CD4-positive, alpha-beta T cell treated with Interleukin-6 at 100 ng/mL for 8 hours (primary cell): ENCODE data around the gene OR2T27.
"Not testable (repeated sequence)": the region's sequence is repeated elsewhere in the genome, so short reads cannot be mapped to it uniquely, and the experiment has no call there.

Experiments
- DNase-seq: peaks from one replicate; pipeline ENCODE4 v3.0.0-alpha.2; 2020; ENCODE audit warnings: mixed read lengths, low spot score

OR2T27 gene, protein sequence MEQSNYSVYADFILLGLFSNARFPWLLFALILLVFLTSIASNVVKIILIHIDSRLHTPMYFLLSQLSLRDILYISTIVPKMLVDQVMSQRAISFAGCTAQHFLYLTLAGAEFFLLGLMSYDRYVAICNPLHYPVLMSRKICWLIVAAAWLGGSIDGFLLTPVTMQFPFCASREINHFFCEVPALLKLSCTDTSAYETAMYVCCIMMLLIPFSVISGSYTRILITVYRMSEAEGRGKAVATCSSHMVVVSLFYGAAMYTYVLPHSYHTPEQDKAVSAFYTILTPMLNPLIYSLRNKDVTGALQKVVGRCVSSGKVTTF

DNA sequence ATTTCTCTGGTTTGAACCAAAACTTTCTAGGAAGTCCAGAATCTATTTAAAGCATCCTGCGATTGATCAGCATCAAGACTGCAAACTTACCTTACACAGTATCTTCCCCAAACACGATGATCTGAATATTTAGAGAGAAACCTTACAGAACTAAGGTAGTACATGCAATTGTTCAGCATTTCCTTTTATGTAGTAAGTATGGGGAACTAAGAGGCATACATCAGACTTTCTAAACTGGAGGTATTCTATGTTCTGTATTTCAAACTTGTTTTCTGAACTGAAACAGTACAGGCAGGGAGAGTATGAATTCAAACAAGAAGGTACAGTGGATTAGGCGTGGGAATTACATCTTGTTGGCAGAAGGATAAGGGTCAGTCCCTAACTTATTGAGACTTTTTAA lies at the start of gene OR2T27:
Gene OR2T27 (minus strand): TSS at position 175 of the 400 bp plus-strand sequence. CDS start 4,644 bp downstream, outside the sequence.
- DNase-seq = not testable (repeated sequence)

GRCh38 chr1:248704606-248705005 lies 49.3 kb upstream of the OR2T27 start:
- DNase-seq = no peak

GRCh38 chr1:248703674-248704073 lies 48.3 kb upstream of the OR2T27 start:
- no peak for DNase-seq

DNA sequence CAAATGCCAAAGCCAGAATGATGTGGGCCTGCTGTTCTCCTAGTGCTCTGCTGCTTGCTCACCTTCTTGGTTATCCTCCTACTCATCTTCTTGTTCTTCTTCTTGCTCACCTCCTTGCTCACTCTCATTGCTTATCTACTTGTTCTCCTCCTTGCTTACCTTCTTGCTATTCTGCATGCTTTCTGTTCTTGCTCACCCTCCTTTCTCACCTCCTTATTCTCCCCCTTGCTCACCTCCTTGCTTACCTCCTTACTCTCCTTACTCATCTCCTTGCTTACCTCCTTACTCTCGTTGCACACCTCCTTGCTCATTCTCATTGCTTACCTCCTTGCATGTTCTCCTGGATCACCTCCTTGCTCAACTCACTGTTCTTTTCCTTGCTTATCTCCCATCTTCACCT lies 47.4 kb upstream of the OR2T27 start, which contains the start of gene OR14I1:
Gene OR14I1 (minus strand): TSS at position 53 of the 400 bp plus-strand sequence.
- no peak for DNase-seq

DNA sequence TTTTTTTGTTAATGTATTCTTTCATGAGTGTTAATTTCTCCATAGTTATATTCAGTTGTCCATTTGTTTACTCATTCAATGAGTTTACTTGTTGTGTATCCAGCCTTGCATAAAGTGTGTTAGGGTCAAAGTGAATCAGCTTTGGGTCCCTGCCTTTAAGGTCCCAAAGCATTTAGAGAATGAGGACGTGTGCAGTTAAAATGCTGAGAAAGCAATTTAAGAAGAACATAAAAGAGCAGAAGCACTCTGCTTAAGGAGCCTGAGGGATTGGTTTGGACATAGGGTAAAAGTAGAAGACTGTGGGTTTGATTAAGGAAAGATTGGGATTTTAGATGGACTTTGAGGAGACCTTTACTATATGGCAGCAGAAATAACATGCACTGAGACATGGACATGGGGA lies 43.8 kb upstream of the OR2T27 start:
- DNase-seq = no peak

DNA sequence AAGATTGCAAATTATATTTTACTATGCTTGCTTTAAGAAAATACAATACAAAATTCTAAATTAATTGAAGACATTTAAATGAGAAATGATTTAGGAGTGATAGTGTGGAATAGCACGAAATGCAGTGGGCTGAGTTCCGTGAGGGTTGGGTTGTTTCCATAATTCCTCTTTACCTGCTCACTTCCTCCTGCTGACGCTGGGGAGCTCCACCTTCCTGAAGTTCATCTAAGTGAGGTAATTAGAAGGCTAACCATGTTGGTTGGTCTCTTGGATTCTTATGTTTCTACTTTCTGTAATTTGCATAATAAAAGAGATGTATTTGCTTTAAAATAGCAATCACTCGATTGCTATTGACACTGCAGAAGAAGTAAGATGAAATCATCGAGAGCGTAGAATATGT lies 42.6 kb upstream of the OR2T27 start:
- DNase-seq = no peak

DNA sequence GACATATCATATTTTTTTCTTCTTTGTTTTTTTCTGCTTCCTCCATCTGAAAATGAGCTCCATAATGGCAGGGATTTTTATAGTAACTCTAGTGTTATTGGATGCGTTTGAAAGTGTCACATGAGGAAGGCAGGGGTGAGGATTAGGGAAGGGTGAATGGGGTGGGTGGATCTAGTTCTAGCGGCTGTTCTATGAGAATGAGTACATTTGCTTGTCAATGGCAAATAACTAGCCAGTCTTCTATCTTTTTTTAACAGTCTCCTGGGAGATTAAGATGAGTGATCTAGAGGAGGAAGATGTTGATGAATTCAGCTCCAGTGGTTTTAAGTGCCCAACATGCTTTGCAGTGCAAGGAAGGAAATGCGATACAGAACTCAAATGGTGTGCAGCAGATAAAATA lies 41.4 kb upstream of the OR2T27 start:
- DNase-seq = no peak

DNA sequence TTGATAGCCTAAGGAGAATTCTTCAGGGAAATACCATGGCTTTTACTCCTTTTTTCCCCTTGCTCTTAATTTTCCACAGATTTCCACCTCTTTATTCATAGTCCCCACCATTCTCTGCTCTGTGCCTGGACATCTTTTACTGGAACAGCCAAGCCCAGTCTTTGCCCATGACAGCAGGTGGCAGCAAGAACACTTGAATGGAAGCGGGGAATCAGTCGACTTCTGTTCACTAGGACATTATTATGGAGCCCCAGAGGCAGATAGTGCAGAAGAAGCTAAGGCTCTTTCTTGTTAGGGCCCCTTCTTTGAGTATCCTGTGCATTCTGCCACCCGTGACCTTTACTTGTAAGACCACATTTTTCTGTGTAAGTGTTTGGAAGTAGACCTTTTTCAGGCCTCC lies 40.9 kb upstream of the OR2T27 start:
- DNase-seq = no peak

- no peak for DNase-seq
Observed at GRCh38 chr1:248695451-248696132, 40.3 kb upstream of the OR2T27 start.

DNA sequence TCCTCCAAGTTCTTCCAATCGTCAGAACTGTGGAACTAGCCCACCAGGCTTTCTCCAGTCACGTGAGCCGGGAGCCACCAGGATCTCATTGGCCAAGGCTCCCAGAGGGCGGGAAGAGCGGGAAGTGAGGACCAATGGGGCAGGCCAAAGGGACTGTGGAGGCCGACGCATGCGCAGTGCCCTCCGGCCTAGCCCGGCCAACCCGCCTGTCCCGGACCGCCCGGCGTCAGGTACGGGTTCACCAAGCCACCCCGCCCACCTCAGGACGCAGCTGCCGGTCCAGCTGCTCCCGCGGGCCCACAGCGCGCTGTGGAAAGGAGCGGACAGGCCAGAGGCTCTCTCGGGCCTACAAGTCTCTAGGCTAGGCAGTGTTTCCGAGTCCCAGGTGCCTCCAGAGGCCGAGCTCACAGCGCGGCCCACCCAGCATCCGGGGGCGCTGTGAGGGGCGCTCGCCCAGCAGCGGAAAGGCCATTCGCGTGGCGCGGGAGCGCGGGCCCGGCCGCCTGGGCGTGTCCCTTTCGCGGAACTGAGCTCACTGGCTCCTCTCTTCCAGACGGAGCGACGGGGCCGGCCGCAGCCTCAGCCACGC lies 36.3 kb upstream of the OR2T27 start:
- no peak for DNase-seq

GRCh38 chr1:248688527-248689298 lies 33.4 kb upstream of the OR2T27 start:
- no peak for DNase-seq

GRCh38 chr1:248686815-248687214 lies 31.5 kb upstream of the OR2T27 start:
- DNase-seq = peak; percentile 9

- DNase-seq = no peak
Observed at GRCh38 chr1:248681651-248682050, 26.3 kb upstream of the OR2T27 start.

DNA sequence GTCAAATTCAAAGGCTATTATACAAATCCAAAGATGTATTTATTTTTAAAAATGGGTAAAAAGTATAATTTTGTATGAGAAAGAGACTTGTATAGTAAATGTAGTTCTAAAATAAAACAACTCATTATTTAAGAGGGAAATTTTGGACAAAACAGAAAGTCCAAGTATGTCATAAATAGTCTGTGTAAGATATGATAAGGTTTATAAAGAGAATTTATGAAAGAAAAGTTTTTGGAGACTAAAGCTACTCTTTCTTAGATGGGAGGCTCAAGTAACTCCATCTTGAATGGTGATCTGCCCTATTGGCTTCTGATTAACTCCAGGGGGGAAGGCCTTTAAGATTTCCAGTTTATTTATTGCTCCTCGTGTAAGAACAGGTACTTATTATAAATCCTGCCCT lies 14.7 kb upstream of the OR2T27 start:
- no peak for DNase-seq

GRCh38 chr1:248663453-248664328 lies 8.4 kb upstream of the OR2T27 start:
- not testable (repeated sequence) for DNase-seq

- not testable (repeated sequence) for DNase-seq
Observed at GRCh38 chr1:248656797-248657196, 1.5 kb upstream of the OR2T27 start.

GRCh38 chr1:248648770-248649536 lies 6.4 kb downstream of the OR2T27 start:
- not testable (repeated sequence) for DNase-seq

DNA sequence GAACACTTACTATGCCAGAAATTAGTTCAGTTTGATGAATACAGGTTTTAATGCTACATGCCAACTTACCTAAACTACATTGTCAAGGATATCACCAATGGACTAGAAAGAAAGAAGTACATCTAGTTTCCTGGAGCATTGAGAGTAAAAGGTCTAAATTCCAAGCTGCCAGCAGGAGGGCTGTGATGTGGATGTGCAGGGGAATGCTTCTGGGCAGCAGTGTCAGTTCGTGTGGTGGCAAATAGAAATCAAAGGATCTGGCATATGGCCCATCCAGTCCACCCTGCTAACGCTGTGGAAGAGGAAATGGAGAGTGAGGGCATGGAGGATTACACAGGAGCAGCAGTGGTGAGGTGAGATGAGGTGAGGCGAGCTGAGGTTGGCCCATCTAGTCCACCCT lies 10.2 kb downstream of the OR2T27 start, which contains the start of gene OR2T35:
Gene OR2T35 (minus strand): TSS at position 101 of the 400 bp plus-strand sequence. CDS start 6,020 bp downstream, outside the sequence.
- not testable (repeated sequence) for DNase-seq

DNA sequence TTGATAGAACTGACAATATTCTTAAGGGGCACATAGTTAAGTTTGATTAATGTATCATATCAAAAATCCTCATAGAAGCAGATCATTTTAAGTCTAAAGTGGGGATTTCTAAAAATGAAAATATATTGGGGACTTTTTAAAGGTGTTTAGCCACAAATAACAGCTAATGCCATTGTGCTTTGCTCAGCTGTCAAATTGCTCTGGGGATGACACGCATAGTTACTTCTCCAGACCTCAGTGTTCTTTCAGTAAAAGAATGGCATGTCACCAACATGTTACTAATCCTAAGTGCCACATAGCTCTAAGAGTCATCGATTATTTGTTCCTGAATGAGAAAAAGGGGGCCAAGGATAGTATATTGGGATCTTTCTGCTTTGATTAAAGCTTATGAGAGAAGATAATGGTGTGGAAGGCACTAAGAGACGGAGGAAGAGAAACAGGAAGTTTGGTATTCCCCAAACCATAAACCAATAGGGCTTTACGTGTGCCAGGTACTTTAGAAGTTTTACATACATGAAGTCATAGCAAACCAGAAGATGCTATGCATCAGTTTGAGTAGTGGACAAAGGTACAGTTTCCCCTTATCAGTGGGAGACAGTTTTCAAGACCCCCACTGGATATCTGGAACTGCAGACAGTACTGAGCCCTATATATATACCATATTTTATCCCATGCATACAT lies 12.2 kb downstream of the OR2T27 start:
- not testable (repeated sequence) for DNase-seq

- DNase-seq = not testable (repeated sequence)
Observed at GRCh38 chr1:248641583-248641982, 13.7 kb downstream of the OR2T27 start.
